ENCODE results near the gene ZSWIM1.
"Not testable (repeated sequence)": the region's sequence is repeated elsewhere in the genome, so short reads cannot be mapped to it uniquely, and the experiment has no call there.

The ZSWIM1 gene

DNA sequence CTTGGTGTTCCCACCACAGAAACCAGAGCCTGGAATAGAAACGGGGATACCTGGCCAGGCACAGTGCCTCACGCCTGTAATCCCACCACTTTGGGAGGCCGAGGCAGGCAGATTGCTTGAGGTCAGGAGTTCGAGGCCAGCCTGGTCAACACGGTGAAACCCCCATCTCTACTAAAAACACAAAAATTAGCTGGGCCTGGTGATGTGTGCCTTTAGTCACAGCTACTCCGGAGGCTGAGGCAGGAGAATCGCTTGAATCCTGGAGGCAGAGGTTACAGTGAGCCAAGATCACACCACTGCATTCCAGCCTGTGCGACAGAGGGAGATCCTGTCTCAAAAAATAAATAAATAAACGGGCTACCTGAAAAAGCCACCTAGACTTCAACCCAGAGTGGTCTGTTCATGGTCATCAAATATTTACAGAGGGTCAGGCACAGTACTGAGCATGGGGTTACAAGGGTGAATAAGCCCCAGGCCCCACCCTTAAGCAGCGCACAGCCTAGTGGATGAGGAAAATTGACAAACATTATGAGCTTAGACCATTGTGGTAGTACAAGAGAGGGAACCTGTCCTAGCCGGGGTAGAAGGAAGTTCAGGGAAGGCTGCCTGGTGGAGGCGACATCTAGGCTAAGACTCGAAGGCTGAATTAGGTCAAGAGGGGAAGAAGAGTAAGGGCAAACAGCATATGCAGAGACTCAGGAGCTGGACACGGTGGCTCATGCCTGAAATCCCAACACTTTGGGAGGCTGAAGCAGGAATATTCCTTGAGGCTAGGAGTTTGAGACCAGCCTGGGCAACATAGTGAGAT is 46.2 kb downstream of the ZSWIM1 start:
- no peak for DNase-seq (ENCODE audit: low read depth in 3 of 3)

DNA sequence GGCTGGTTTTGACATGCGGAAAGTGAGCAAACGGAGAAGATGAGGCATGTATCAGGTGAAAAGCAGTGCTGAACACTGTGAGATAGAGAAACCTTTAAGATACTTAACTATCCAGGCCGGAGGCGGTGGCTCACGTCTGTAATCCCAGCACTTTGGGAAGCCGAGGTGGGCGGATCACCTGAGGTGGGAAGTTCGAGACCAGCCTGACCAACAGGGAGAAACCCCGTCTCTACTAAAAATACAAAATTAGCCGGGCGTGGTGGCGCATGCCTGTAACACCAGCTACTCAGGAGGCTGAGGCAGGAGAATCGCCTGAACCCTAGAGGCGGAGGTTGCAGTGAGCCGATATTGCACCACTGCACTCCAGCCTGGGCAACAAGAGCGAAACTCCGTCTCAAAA is 50.7 kb downstream of the ZSWIM1 start:
- DNase-seq (ENCODE audit: low read depth in 3 of 3), result not testable (repeated sequence)

DNA sequence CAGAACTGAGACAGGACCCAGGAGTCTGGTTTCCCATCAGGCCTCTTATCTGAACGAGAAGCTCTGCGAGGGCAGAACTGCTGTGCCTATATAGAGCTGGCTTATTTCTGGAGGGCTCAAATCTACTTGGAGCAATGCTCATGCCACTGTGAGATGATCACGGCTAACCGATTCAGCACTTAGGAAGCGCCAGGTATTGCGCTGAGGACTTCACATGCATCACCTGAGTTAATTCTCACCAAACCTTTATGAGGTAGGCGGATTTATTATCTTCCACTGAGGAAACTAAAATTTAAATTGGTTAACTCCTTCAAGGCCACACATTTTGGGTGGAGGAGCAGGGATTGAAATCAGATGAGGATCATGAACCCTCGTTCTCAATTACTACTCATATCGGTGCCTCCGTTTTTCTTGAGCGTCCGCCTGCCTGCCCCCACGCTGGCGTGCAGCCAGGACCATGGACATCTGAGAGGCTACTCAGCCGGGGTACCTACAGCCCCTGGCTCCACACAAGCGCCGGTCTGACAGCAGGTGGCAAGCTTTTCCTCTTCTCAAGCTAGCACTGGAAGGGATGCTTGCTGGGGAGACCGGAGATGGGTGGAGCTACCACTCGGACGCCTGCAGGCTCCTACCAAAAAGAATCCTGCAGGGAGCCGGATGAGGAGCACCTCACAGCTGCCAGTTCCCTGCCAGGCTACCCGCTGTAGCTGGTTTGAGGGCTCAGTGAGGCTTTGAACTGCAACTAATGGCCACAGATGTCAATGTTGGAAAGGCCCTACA is 52.4 kb downstream of the ZSWIM1 start:
- no peak for DNase-seq (ENCODE audit: low read depth in 3 of 3)

DNA sequence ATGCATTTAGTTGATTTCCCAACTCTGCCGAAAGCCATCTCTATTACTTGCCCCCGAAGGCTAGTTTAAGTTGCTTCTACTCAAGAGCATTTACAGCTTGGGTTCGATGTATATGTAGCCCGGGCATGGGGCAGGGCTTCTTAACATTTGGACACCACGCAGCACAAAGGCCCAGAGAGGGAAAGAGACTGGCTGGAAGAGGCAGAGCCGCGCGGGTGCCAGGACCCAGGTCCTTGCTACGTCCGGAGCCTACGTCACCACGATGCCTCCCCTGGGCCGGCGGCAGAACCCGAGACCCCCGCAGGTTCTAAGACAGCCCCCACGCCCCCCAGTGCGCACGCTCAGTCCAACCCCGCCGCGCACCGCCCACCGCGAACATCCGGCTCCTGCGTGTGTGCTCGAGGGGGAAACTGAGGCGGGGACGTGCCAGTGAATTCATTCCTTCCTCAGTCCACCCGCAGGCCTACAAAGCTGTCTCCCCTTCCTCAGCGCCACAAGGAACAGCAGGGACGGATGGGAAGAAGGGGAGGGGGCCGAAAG is 53.1 kb downstream of the ZSWIM1 start:
- no peak for DNase-seq (ENCODE audit: low read depth in 3 of 3)
